Upper lobe of left lung (tissue), 4 donors: ENCODE measurements around the gene OFD1.

ENCODE experiments used
- EP300 ChIP-seq, 4 donors: sonication (generic); formaldehyde crosslinking; IDR thresholded peaks; one replicate each; pipeline ENCODE4 v1.5.1; 2017; ENCODE audit warnings: antibody characterized with exemption in 4 of 4, control low read depth in 2 of 4
- POLR2A ChIP-seq, 4 donors: fragments of 450-650 bp; IDR thresholded peaks; one replicate each; pipeline ENCODE4 v1.5.1; 2016 to 2017; ENCODE audit warnings: antibody characterized with exemption in 4 of 4, mild to moderate bottlenecking in 2 of 4
- POLR2AphosphoS5 ChIP-seq, 2 donors: sonication (generic); formaldehyde crosslinking; IDR thresholded peaks; one replicate each; pipeline ENCODE4 v1.5.1; 2017; ENCODE audit warnings: antibody characterized with exemption in 2 of 2
- TF ChIP-seq, protein P1 (sequence below), 6 experiments: fragments of 450-650 bp in 4 of 6; fragments of 200-600 bp in 2 of 6; sonication (generic) in 2 of 6; IDR thresholded peaks; one replicate each; pipeline ENCODE4 v1.5.1; 2016 to 2019; ENCODE audit warnings: antibody characterized with exemption in 6 of 6

DNA sequence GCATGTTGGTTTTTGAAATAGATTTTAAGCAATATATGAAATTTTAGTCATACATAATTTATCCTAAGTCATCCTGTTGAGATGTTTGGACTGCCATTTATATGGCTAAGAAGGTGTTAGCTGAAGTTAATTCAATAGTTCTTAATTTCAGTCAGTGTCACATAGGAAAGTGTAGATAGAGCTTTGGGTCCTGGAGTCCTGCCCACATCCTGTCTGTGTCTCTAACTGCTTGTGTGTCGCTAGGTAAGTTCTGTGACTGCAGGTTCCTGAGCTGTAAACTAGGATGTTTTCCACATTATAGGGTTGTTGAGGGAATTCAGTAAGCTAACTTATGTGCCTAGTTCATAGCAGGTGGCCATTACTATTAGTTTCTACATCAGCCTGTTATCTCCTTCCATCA lies 20.7 kb downstream of the OFD1 start:
- no peak for TF ChIP-seq EP300 (IDR thresholded peaks at IDR 0.05)
- TF ChIP-seq POLR2AphosphoS5 (IDR thresholded peaks at IDR 0.05), result no peak
- TF ChIP-seq, protein P1, sequence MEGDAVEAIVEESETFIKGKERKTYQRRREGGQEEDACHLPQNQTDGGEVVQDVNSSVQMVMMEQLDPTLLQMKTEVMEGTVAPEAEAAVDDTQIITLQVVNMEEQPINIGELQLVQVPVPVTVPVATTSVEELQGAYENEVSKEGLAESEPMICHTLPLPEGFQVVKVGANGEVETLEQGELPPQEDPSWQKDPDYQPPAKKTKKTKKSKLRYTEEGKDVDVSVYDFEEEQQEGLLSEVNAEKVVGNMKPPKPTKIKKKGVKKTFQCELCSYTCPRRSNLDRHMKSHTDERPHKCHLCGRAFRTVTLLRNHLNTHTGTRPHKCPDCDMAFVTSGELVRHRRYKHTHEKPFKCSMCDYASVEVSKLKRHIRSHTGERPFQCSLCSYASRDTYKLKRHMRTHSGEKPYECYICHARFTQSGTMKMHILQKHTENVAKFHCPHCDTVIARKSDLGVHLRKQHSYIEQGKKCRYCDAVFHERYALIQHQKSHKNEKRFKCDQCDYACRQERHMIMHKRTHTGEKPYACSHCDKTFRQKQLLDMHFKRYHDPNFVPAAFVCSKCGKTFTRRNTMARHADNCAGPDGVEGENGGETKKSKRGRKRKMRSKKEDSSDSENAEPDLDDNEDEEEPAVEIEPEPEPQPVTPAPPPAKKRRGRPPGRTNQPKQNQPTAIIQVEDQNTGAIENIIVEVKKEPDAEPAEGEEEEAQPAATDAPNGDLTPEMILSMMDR (IDR thresholded peaks at IDR 0.05), result no peak
- TF ChIP-seq POLR2A (IDR thresholded peaks at IDR 0.05), result no peak
